BJ (cell line): ENCODE measurements around the gene LAMTOR1. TPM values are rescaled to one million over a fixed set of nuclear protein-coding genes. Genes with fewer than 3 reads are reported as not detected.

Source experiments
- CTCF ChIA-PET: fragments of 350-600 bp; formaldehyde crosslinking; extraction: SDS; loops from one replicate; lab custom pipeline; 2021; ENCODE audit warnings: antibody characterized with exemption, inconsistent platforms; lab: Yijun Ruan, JAX
- POLR2A ChIA-PET: fragments of 300-600 bp; sonication (Branson Sonifier 250); formaldehyde crosslinking; extraction: SDS; loops from one replicate; lab custom pipeline; 2021; ENCODE audit warnings: antibody characterized with exemption; lab: Charles Lee
- DNase-seq: peaks from one replicate; pipeline ENCODE4 v3.0.0-alpha.2; 2011; ENCODE audit warnings: low read depth
- H3K27me3 ChIP-seq: 2 replicates; pipeline ENCODE4 v1.6.0; 2011; ENCODE audit warnings: low read length; ENCODE audit not compliant: control insufficient read depth, insufficient read depth
- H3K36me3 ChIP-seq: 2 replicates; pipeline ENCODE4 v1.5.1; 2011; ENCODE audit warnings: low read length; ENCODE audit not compliant: control insufficient read depth, insufficient read depth
- H3K4me3 ChIP-seq: 2 replicates; pipeline ENCODE4 v1.5.1; 2011; ENCODE audit warnings: low read depth, mild to moderate bottlenecking, control low read depth, low read length
- CTCF ChIP-seq: IDR thresholded peaks from 2 replicates; pipeline ENCODE4 v1.5.1; 2011; ENCODE audit warnings: low read depth, mild to moderate bottlenecking, control low read depth, inconsistent platforms, low read length, moderate library complexity; ENCODE audit not compliant: insufficient read depth
- polyA plus RNA-seq: library from polyadenylated mRNA; depleted of rRNA; stranded (reverse); fragments of >200 nt; gene quantifications from 2 replicates; pipeline ENCODE4 v1.2.3, GENCODE V29; 2011

LAMTOR1 gene
- polyA plus RNA-seq, 1 experiment: 145 TPM

GRCh38 chr11:72112143-72112977 lies 9.3 kb upstream of the LAMTOR1 start, which contains the start of gene ANAPC15:
TSS of gene ANAPC15 (minus strand) at chr11:72112695. CDS start at chr11:72111276, 1,419 bp downstream.
- peak; percentile 98 for DNase-seq
- ChIA-PET POLR2A (interaction anchor here (0.6 to 1.8 kb wide), 3 partner anchors 12 to 41 kb away, joined by 3 to 10 read pairs (median 4); no protein-coding TSS in a partner anchor), CTCF (interaction anchor here (1.1 to 3.8 kb wide), 6 partner anchors 17 to 319 kb away, joined by 3 to 17 read pairs (median 4); no protein-coding TSS in a partner anchor)
- H3K36me3 ChIP-seq: peaks cover 12% of the 10 kb centered on the region
- peak within 1 kb of the TSS; percentile 63 for H3K4me3 ChIP-seq
- H3K27me3 ChIP-seq: no peaks in the 10 kb centered on the region
- TF ChIP-seq CTCF: no peak

- Histone ChIP-seq H3K4me3 (peak overlapping the region; percentile 63), H3K36me3 (peaks cover 12% of the 10 kb centered on the region), H3K27me3 (no peaks in the 10 kb centered on the region)
- ChIA-PET CTCF (interaction anchor here (1.0 to 3.8 kb wide), 3 partner anchors 33 to 86 kb away, joined by 3 to 17 read pairs (median 6); no protein-coding TSS in a partner anchor), POLR2A (interaction anchor here (0.9 to 1.8 kb wide), 2 partner anchors 33 to 42 kb away, joined by 4 to 10 read pairs; no protein-coding TSS in a partner anchor)
- no peak for TF ChIP-seq CTCF
- no peak for DNase-seq
Observed at GRCh38 chr11:72111300-72112142, 8.4 kb upstream of the LAMTOR1 start.

- no peak for DNase-seq
- Histone ChIP-seq H3K4me3 (no peak within 1 kb of the TSS), H3K27me3 (no peaks in the 10 kb centered on the region), H3K36me3 (peaks cover 12% of the 10 kb centered on the region)
- ChIA-PET CTCF (interaction anchor here (1.4 kb wide), 1 partner anchor 132 kb away, joined by 3 read pairs; no protein-coding TSS in a partner anchor), POLR2A (no interaction called here)
- no peak for TF ChIP-seq CTCF
Observed at GRCh38 chr11:72105888-72106287, 2.8 kb upstream of the LAMTOR1 start, which contains the start of gene TOMT. TSS of gene TOMT (plus strand) at chr11:72105924. CDS start at chr11:72105952, 28 bp downstream.

GRCh38 chr11:72103754-72104167 lies 664 bp upstream of the LAMTOR1 start:
- ChIA-PET CTCF (interaction anchor here (2.7 kb wide), 1 partner anchor 40 kb away, joined by 9 read pairs; no protein-coding TSS in a partner anchor), POLR2A (no interaction called here)
- TF ChIP-seq CTCF: no peak
- DNase-seq: no peak
- H3K36me3 ChIP-seq: peaks cover 5% of the 10 kb centered on the region
- peak overlapping the region; percentile 28 for H3K4me3 ChIP-seq
- H3K27me3 ChIP-seq: no peaks in the 10 kb centered on the region
